CD14-positive monocyte (primary cell): ENCODE measurements around the gene ATP2C1. TPM values are rescaled to one million over a fixed set of nuclear protein-coding genes. Genes with fewer than 3 reads are reported as not detected.

Experiments used
- DNase-seq, 3 donors: peaks; one replicate each; pipeline ENCODE4 v3.0.0-alpha.2; 2011 to 2022
- H2AFZ ChIP-seq: 2 replicates; pipeline ENCODE4 v1.6.0; 2012; ENCODE audit warnings: mild to moderate bottlenecking, low read depth, low read length, inconsistent platforms; ENCODE audit not compliant: insufficient read depth, poor library complexity, severe bottlenecking
- H3K27ac ChIP-seq, 2 donors: 1 replicate in 1 of 2; 2 replicates in 1 of 2; pipeline ENCODE4 v1.5.1; 2012 to 2013; ENCODE audit warnings: low read length in 2 of 2, control low read depth in 1 of 2, inconsistent platforms in 1 of 2, low read depth in 1 of 2, mild to moderate bottlenecking in 1 of 2
- H3K27me3 ChIP-seq, 2 donors: one replicate each; pipeline versions ENCODE4 v1.6.0 to v1.6.1; 2011 to 2013; ENCODE audit warnings: low read length in 2 of 2; ENCODE audit not compliant: control insufficient read depth in 2 of 2, insufficient read depth in 2 of 2
- H3K36me3 ChIP-seq, 2 donors: replicated peaks in 1 of 2; 1 replicate in 1 of 2; 2 replicates in 1 of 2; pipeline versions ENCODE4 v1.5.1 to v1.6.1; 2012 to 2013; ENCODE audit warnings: low read length in 2 of 2, control low read depth in 1 of 2, inconsistent platforms in 1 of 2, mild to moderate bottlenecking in 1 of 2; ENCODE audit not compliant: insufficient read depth in 2 of 2, control insufficient read depth in 1 of 2
- H3K4me1 ChIP-seq, 2 donors: 1 replicate in 1 of 2; 2 replicates in 1 of 2; pipeline versions ENCODE4 v1.5.1 to v1.6.1; 2012 to 2013; ENCODE audit warnings: low read length in 2 of 2, control low read depth in 1 of 2, inconsistent platforms in 1 of 2, mild to moderate bottlenecking in 1 of 2, moderate library complexity in 1 of 2; ENCODE audit not compliant: insufficient read depth in 2 of 2, control insufficient read depth in 1 of 2
- H3K4me2 ChIP-seq: replicated peaks from 2 replicates; pipeline ENCODE3; 2012; ENCODE audit warnings: low read length, moderate library complexity, mild to moderate bottlenecking; ENCODE audit not compliant: poor library complexity, severe bottlenecking; ENCODE audit errors: extremely low read depth
- H3K4me3 ChIP-seq, 3 experiments: fragments of 200-600 bp in 1 of 3; sonication (generic) in 1 of 3; replicated peaks in 1 of 3; 1 replicate in 2 of 3; 2 replicates in 1 of 3; pipeline ENCODE4 v1.5.1; 2011 to 2013; ENCODE audit warnings: low read length in 3 of 3, mild to moderate bottlenecking in 3 of 3, control low read depth in 2 of 3, low read depth in 2 of 3, inconsistent platforms in 1 of 3, moderate library complexity in 1 of 3
- H3K79me2 ChIP-seq: 2 replicates; pipeline ENCODE4 v1.6.0; 2012; ENCODE audit warnings: mild to moderate bottlenecking, control low read depth, inconsistent platforms, low read length, moderate library complexity; ENCODE audit not compliant: insufficient read depth
- H3K9ac ChIP-seq: 2 replicates; pipeline ENCODE4 v1.6.0; 2017; ENCODE audit warnings: low read length, mild to moderate bottlenecking; ENCODE audit not compliant: insufficient read depth, poor library complexity, severe bottlenecking
- H3K9me3 ChIP-seq, 2 donors: replicated peaks in 1 of 2; 1 replicate in 1 of 2; 2 replicates in 1 of 2; pipeline versions ENCODE4 v1.5.1 to v1.6.1; 2012 to 2013; ENCODE audit warnings: low read length in 2 of 2, control low read depth in 1 of 2; ENCODE audit not compliant: control insufficient read depth in 1 of 2, insufficient read depth in 1 of 2
- H4K20me1 ChIP-seq: 2 replicates; pipeline ENCODE4 v1.6.0; 2012; ENCODE audit warnings: mild to moderate bottlenecking, low read length, control low read depth, moderate library complexity; ENCODE audit not compliant: insufficient read depth
- H3K27ac Mint-ChIP-seq, 7 donors: one replicate each; pipeline ENCODE4 v1.8.0; 2020; ENCODE audit warnings: mild to moderate bottlenecking in 7 of 7, mixed read lengths in 7 of 7, moderate library complexity in 6 of 7, inconsistent platforms in 2 of 7
- H3K27me3 Mint-ChIP-seq, 3 donors: one replicate each; pipeline ENCODE4 v1.8.0; 2021 to 2022; ENCODE audit warnings: low read depth in 3 of 3, mild to moderate bottlenecking in 3 of 3, mixed read lengths in 3 of 3, moderate library complexity in 3 of 3, inconsistent platforms in 1 of 3
- H3K36me3 Mint-ChIP-seq, 2 donors: one replicate each; pipeline ENCODE4 v1.8.0; 2020; ENCODE audit warnings: mixed read lengths in 2 of 2, inconsistent platforms in 1 of 2, mild to moderate bottlenecking in 1 of 2
- H3K4me1 Mint-ChIP-seq: one replicate; pipeline ENCODE4 v1.8.0; 2020; ENCODE audit warnings: mild to moderate bottlenecking, mixed read lengths
- H3K4me3 Mint-ChIP-seq, 2 donors: one replicate each; pipeline ENCODE4 v1.8.0; 2020; ENCODE audit warnings: mild to moderate bottlenecking in 2 of 2, mixed read lengths in 2 of 2, moderate library complexity in 1 of 2
- H3K9me3 Mint-ChIP-seq, 7 donors: one replicate each; pipeline ENCODE4 v1.8.0; 2020 to 2022; ENCODE audit warnings: mixed read lengths in 7 of 7, mild to moderate bottlenecking in 6 of 7, moderate library complexity in 6 of 7, inconsistent platforms in 2 of 7
- WGBS: methylation state at CpG from one replicate; pipeline ENCODE4 v1.1.5; 2013; ENCODE audit warnings: missing lambda C conversion rate; ENCODE audit not compliant: insufficient coverage; 5-methylcytosine and 5-hydroxymethylcytosine counted together
- intact Hi-C, 2 donors: fragments of 100-400 bp; cut with micrococcal nuclease; formaldehyde crosslinking; loops; one replicate each; pipeline versions ENCODE4 v1.15.0 to v1.15.1; 2023
- polyA plus RNA-seq, 3 donors: library from polyadenylated mRNA; depleted of rRNA in 1 of 3; unstranded in 2 of 3; stranded (reverse) in 1 of 3; fragments of 300-500 nt in 2 of 3; fragments of >200 nt in 1 of 3; fragmentation: Illumina TruSeq in 2 of 3; gene quantifications; 1 replicate in 2 of 3; 2 replicates in 1 of 3; pipeline ENCODE4 v1.2.3, GENCODE V29; 2012 to 2021
- TF ChIP-seq, protein P1 (sequence below): fragments of 200-600 bp; IDR thresholded peaks from one replicate; pipeline ENCODE4 v1.8.0; 2022; ENCODE audit warnings: antibody characterized with exemption, mild to moderate bottlenecking

ATP2C1 gene
- polyA plus RNA-seq, 3 donors = 11.7 to 22.0 (median 12.2) TPM

DNA sequence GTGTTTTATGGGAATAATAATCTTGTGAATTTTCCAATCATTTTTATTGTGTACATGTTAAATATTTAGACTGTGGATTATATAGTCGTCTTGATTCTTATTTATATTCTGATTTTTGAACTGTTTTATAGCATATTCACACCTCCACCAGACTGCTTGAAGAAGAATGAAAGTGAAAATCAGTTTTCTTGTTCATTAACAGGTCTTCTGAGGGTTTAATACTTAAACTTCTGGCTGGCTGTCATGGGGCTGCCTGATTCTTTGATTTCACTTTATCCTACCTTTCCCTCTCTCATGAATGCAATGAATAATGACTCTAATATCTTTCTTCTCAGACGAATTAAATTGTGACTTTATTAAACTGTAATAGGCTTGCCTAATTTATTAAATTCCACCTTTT lies 56.2 kb downstream of the ATP2C1 start:
- no peak overlapping the region for H3K4me3 ChIP-seq
- DNase-seq = no peak
- no peaks in the 10 kb centered on the region for H3K79me2 ChIP-seq
- peaks cover 34 to 93% of the 10 kb centered on the region in 2 donors for H3K36me3 ChIP-seq
- Mint-ChIP-seq H3K4me3 (no peak overlapping the region), H3K36me3 (peaks cover 62 to 67% of the 10 kb centered on the region in 2 donors), H3K27ac (no peak overlapping the region), H3K27me3 (no peaks in the 10 kb centered on the region), H3K4me1 (no peaks in the 10 kb centered on the region), H3K9me3 (peaks cover 0 to 2% (median 0%) of the 10 kb centered on the region in 7 donors)
- no peak overlapping the region for H2AFZ ChIP-seq
- TF ChIP-seq, protein P1, sequence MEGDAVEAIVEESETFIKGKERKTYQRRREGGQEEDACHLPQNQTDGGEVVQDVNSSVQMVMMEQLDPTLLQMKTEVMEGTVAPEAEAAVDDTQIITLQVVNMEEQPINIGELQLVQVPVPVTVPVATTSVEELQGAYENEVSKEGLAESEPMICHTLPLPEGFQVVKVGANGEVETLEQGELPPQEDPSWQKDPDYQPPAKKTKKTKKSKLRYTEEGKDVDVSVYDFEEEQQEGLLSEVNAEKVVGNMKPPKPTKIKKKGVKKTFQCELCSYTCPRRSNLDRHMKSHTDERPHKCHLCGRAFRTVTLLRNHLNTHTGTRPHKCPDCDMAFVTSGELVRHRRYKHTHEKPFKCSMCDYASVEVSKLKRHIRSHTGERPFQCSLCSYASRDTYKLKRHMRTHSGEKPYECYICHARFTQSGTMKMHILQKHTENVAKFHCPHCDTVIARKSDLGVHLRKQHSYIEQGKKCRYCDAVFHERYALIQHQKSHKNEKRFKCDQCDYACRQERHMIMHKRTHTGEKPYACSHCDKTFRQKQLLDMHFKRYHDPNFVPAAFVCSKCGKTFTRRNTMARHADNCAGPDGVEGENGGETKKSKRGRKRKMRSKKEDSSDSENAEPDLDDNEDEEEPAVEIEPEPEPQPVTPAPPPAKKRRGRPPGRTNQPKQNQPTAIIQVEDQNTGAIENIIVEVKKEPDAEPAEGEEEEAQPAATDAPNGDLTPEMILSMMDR = no peak
- no peaks in the 10 kb centered on the region for H4K20me1 ChIP-seq
- no peak overlapping the region for H3K9ac ChIP-seq
- no peaks in the 10 kb centered on the region for H3K9me3 ChIP-seq
- H3K4me2 ChIP-seq = no peak overlapping the region
- intact Hi-C loops = no loop called here
- WGBS = no CpG with 5 or more reads among the region's 2 CpGs
- no peak overlapping the region for H3K27ac ChIP-seq
- H3K27me3 ChIP-seq = no peaks in the 10 kb centered on the region
- H3K4me1 ChIP-seq = no peaks in the 10 kb centered on the region

GRCh38 chr3:130950641-130951040 lies 56.8 kb downstream of the ATP2C1 start:
- no peaks in the 10 kb centered on the region for H3K9me3 ChIP-seq
- H3K27ac ChIP-seq = no peak overlapping the region
- Mint-ChIP-seq H3K9me3 (peaks cover 0 to 2% (median 0%) of the 10 kb centered on the region in 7 donors), H3K4me3 (no peak overlapping the region), H3K27me3 (no peaks in the 10 kb centered on the region), H3K4me1 (no peaks in the 10 kb centered on the region), H3K36me3 (peaks cover 62 to 67% of the 10 kb centered on the region in 2 donors), H3K27ac (no peak overlapping the region)
- H3K36me3 ChIP-seq = peaks cover 37 to 95% of the 10 kb centered on the region in 2 donors
- H2AFZ ChIP-seq = no peak overlapping the region
- no peaks in the 10 kb centered on the region for H3K79me2 ChIP-seq
- no peaks in the 10 kb centered on the region for H4K20me1 ChIP-seq
- no peak for DNase-seq
- intact Hi-C loops = no loop called here
- H3K27me3 ChIP-seq = no peaks in the 10 kb centered on the region
- TF ChIP-seq, protein P1 = no peak
- no peak overlapping the region for H3K4me3 ChIP-seq
- H3K9ac ChIP-seq = no peak overlapping the region
- no peak overlapping the region for H3K4me2 ChIP-seq
- no peaks in the 10 kb centered on the region for H3K4me1 ChIP-seq
